Uterus (tissue), 4 donors: Measurements from ENCODE around the gene RITA1. TPM values are rescaled to one million over a fixed set of nuclear protein-coding genes. Genes with fewer than 3 reads are reported as not detected.
"Not testable (repeated sequence)": the region's sequence is repeated elsewhere in the genome, so short reads cannot be mapped to it uniquely, and the experiment has no call there.

Source experiments
- DNase-seq, 2 donors: peaks; one replicate each; pipeline ENCODE4 v3.0.0-alpha.2; 2019 to 2020
- H3K27ac ChIP-seq, 2 donors: fragments of 200-600 bp; sonication (generic); 1 replicate in 1 of 2; 2 replicates in 1 of 2; pipeline ENCODE4 v1.5.1; 2016 to 2018
- H3K27me3 ChIP-seq, 2 donors: fragments of 200-600 bp; sonication (generic); one replicate each; pipeline ENCODE4 v1.5.1; 2018 to 2019; ENCODE audit warnings: control low read depth in 1 of 2
- H3K36me3 ChIP-seq, 2 donors: fragments of 200-600 bp; sonication (generic); one replicate each; pipeline ENCODE4 v1.5.1; 2019; ENCODE audit warnings: control low read depth in 1 of 2
- H3K4me1 ChIP-seq, 2 donors: fragments of 200-600 bp; sonication (generic); one replicate each; pipeline ENCODE4 v1.5.1; 2018 to 2019; ENCODE audit warnings: control low read depth in 1 of 2
- H3K4me3 ChIP-seq, 2 donors: fragments of 200-600 bp; sonication (generic); 1 replicate in 1 of 2; 2 replicates in 1 of 2; pipeline ENCODE4 v1.5.1; 2018 to 2019; ENCODE audit warnings: mild to moderate bottlenecking in 1 of 2
- H3K9me3 ChIP-seq, 2 donors: fragments of 200-600 bp; sonication (generic); one replicate each; pipeline ENCODE4 v1.5.1; 2019; ENCODE audit warnings: control low read depth in 1 of 2
- POLR2A ChIP-seq, 2 donors: fragments of 450-650 bp; IDR thresholded peaks; one replicate each; pipeline ENCODE4 v1.6.1; 2016; ENCODE audit warnings: antibody characterized with exemption in 2 of 2, mild to moderate bottlenecking in 1 of 2, moderate library complexity in 1 of 2
- intact Hi-C: fragments of 100-400 bp; cut with DNase I; formaldehyde crosslinking; loops from one replicate; pipeline ENCODE4 v1.15.1; 2023; ENCODE audit warnings: low total_unique reads
- total RNA-seq, 4 donors: library from RNA; depleted of rRNA in 3 of 4; stranded (reverse); fragments of >200 nt in 3 of 4; gene quantifications; one replicate each; pipeline versions ENCODE4 v1.1.0 to v1.2.4, GENCODE V29; 2014 to 2023
- TF ChIP-seq, protein P1 (sequence below), 4 experiments: fragments of 200-600 bp in 2 of 4; fragments of 450-650 bp in 2 of 4; sonication (generic) in 2 of 4; IDR thresholded peaks; one replicate each; pipeline ENCODE4 v1.5.1; 2016 to 2019; ENCODE audit warnings: antibody characterized with exemption in 4 of 4, mild to moderate bottlenecking in 2 of 4, moderate library complexity in 1 of 4
- donor health status: DM: yes; HTN: yes; CAD: no.

RITA1 gene
- total RNA-seq, 4 donors from 2014 or later, result 5.0 to 19.0 (median 11.0) TPM

DNA sequence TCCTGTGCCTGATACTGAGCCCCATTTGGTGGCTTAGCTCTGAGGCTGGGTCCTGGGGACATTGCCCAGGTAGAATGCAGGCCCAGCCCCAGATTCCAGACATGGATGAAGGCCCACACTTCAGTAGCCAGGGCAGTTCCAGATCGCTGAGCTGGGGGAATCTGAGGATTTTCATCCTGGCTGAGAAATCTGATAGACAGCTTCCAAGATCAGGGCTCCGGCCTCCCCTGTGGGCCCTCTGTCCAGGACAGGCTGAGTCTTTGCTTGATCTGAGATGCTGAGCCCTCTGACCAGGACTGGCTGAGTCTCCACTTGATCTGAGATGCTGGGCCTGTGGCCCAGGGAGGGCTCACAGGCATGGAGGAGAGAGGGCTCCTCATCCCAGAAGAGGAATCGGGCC lies 46.7 kb upstream of the RITA1 start:
- Histone ChIP-seq H3K27me3 (no peaks in the 10 kb centered on the region), H3K9me3 (no peaks in the 10 kb centered on the region), H3K4me3 (no peak overlapping the region), H3K27ac (no peak overlapping the region), H3K36me3 (no peaks in the 10 kb centered on the region), H3K4me1 (no peaks in the 10 kb centered on the region)
- intact Hi-C loops, result no loop called here
- TF ChIP-seq, protein P1, sequence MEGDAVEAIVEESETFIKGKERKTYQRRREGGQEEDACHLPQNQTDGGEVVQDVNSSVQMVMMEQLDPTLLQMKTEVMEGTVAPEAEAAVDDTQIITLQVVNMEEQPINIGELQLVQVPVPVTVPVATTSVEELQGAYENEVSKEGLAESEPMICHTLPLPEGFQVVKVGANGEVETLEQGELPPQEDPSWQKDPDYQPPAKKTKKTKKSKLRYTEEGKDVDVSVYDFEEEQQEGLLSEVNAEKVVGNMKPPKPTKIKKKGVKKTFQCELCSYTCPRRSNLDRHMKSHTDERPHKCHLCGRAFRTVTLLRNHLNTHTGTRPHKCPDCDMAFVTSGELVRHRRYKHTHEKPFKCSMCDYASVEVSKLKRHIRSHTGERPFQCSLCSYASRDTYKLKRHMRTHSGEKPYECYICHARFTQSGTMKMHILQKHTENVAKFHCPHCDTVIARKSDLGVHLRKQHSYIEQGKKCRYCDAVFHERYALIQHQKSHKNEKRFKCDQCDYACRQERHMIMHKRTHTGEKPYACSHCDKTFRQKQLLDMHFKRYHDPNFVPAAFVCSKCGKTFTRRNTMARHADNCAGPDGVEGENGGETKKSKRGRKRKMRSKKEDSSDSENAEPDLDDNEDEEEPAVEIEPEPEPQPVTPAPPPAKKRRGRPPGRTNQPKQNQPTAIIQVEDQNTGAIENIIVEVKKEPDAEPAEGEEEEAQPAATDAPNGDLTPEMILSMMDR (IDR thresholded peaks at IDR 0.05), result no peak
- TF ChIP-seq POLR2A (IDR thresholded peaks at IDR 0.05), result no peak
- DNase-seq, result no peak

DNA sequence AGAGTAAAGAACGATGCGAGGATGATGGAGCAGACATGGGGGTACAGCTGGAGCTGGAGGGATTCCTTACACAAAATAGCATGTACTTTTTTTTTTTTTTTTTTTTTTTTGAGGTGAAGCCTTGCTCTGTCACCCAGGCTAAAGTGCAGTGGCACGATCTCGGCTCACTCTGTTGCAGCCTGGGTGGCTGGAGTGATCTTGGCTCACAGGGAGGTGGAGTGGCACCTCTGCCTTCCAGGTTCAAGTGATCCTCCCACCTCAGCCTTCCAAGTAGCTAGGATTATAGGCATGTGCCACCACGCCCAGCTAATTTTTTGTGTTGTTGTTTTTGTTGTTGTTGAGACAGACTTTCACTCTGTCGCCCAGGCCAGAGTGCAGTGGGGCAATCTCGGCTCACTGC lies 44.8 kb upstream of the RITA1 start:
- Histone ChIP-seq H3K4me3 (no peak overlapping the region), H3K9me3 (no peaks in the 10 kb centered on the region), H3K27ac (no peak overlapping the region), H3K4me1 (no peaks in the 10 kb centered on the region), H3K36me3 (no peaks in the 10 kb centered on the region), H3K27me3 (no peaks in the 10 kb centered on the region)
- TF ChIP-seq POLR2A (IDR thresholded peaks at IDR 0.05), result no peak
- TF ChIP-seq, protein P1 (IDR thresholded peaks at IDR 0.05), result no peak
- intact Hi-C loops, result no loop called here
- no peak for DNase-seq

DNA sequence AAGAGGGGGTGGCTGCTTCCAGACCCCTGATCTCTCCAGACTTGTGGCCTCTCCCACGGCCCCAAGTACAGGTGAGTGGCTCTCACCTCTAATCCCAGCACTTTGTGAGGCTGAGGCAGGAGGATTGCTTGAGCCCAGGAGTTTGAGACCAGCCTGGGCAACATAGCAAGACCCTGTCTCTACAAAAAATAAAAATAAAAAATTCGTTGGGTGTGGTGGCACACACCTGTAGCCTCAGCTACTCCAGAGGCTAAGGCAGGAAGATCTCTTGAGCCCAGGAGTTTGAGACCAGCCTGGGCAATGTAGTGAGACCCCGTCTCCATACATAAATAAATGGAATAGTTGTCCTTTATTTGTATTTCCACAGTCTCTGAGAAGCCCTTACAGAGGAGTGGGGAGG lies 43.8 kb upstream of the RITA1 start:
- intact Hi-C loops, H3K27ac ChIP-seq: not testable (repeated sequence)

DNA sequence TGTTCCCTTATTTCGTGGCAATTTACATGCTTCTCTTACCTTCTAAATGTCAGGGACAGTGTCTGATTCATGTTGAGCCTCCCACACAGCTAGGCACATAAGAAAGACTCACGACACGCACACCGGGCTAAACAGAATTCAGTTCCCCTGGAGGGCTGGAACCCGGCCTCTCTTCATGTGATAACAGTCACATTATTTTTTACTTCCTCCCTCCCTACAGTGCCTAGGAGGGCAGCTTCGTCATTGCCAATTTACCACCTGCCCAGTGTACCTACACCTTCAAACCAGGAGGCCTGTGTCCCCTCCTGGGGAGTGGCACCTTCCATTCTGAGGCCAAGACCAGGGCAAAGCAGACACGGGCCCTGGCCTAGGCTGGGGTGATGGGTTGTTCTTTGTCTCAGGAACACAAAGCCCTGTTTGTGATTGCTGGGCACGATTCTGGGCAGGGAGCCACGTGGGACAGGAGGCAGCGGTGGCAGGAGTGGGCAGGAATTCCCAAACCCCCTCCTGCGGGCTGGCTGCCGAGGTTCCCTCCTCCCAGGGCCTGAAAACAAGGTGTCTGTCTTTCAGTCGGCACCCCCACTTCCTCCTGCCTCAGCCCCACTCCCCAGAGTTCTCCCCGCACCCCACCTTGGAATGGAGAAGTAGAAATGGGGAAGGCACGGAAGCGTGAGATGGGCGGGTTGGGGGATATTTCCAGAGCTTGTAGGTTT lies 43.2 kb upstream of the RITA1 start:
- no peak overlapping the region for H3K4me3 ChIP-seq
- DNase-seq, result no peak
- no peaks in the 10 kb centered on the region for H3K27me3 ChIP-seq
- no peak for TF ChIP-seq POLR2A (IDR thresholded peaks at IDR 0.05)
- TF ChIP-seq, protein P1 (IDR thresholded peaks at IDR 0.05), result no peak
- no peak overlapping the region for H3K27ac ChIP-seq
- intact Hi-C loops, result no loop called here
- no peaks in the 10 kb centered on the region for H3K36me3 ChIP-seq
- no peaks in the 10 kb centered on the region for H3K9me3 ChIP-seq
- no peaks in the 10 kb centered on the region for H3K4me1 ChIP-seq

More for the DNA sequence above, 43.8 kb upstream of the RITA1 start:
- DNase-seq, H3K36me3 ChIP-seq, H3K27me3 ChIP-seq, H3K9me3 ChIP-seq, H3K4me1 ChIP-seq, H3K4me3 ChIP-seq: not testable (repeated sequence)

DNA sequence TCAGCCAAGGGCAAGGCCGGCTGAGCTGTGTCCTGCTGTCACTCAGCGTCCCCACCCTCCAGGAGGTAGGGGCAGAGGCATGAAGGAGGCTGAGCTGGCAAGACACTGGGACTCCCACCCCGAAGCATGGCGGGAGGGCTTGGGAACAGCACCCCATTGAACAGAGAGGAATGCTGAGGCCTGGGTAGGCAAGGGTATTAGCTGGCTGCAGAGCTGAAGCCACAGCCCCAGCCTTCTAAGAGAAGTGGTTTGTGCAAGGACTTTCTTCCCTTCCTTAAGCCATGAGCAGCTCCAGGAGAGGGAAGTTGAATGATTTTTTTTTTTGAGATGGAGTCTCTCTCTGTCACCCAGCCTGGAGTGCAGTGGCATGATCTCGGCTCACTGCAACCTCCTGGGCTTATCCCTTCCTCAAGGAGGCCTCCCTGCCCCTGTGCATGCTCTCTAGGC lies 42.6 kb upstream of the RITA1 start:
- Histone ChIP-seq H3K27ac (no peak overlapping the region), H3K36me3 (no peaks in the 10 kb centered on the region), H3K9me3 (no peaks in the 10 kb centered on the region), H3K27me3 (no peaks in the 10 kb centered on the region), H3K4me3 (no peak overlapping the region), H3K4me1 (no peaks in the 10 kb centered on the region)
- TF ChIP-seq, protein P1 (IDR thresholded peaks at IDR 0.05), result no peak
- TF ChIP-seq POLR2A (IDR thresholded peaks at IDR 0.05), result no peak
- intact Hi-C loops, result no loop called here
- no peak for DNase-seq
